ENCODE results near the gene RNU1-4.
"Not testable (repeated sequence)": the region's sequence is repeated elsewhere in the genome, so short reads cannot be mapped to it uniquely, and the experiment has no call there.

The RNU1-4 gene

DNA sequence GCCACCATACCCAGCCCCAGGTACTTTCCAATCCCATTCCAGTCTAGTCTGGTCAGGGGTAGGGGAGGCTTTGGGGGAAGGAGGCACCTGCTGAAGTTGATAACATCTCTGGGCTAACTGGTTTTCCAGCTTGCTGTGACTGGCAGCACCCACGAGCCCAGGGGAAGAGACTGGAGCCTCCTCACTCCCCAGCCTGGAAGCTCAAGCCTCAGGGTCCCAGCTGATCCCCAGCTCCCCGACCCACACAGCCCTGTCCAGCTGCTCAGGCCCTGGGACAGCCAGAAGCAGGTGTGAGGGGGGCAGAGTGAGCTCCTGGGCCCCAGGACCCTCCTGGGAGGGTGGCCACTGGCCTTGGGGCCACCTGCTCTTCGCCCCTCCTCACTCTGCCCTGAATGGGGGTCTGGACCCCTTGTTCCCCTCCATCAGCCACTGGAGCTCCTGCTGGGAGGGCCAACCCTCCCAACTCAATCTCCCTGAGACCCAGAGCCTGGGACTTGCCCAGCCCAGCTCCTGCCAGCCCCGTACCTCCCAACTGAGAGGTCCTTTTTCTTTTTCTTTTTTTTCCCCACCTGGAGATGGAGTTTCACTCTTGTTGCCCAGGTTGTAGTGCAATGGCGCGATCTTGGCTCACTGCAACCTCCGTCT, 23.5 kb upstream of the RNU1-4 start:
- peaks cover 18% of the 10 kb centered on the region for H3K27me3 ChIP-seq
- H3K4me3 ChIP-seq (ENCODE audit: low read depth in 1 of 2, low read length in 1 of 2), result no peak overlapping the region
- no peaks in the 10 kb centered on the region for H3K36me3 ChIP-seq
- TF ChIP-seq, protein P1, sequence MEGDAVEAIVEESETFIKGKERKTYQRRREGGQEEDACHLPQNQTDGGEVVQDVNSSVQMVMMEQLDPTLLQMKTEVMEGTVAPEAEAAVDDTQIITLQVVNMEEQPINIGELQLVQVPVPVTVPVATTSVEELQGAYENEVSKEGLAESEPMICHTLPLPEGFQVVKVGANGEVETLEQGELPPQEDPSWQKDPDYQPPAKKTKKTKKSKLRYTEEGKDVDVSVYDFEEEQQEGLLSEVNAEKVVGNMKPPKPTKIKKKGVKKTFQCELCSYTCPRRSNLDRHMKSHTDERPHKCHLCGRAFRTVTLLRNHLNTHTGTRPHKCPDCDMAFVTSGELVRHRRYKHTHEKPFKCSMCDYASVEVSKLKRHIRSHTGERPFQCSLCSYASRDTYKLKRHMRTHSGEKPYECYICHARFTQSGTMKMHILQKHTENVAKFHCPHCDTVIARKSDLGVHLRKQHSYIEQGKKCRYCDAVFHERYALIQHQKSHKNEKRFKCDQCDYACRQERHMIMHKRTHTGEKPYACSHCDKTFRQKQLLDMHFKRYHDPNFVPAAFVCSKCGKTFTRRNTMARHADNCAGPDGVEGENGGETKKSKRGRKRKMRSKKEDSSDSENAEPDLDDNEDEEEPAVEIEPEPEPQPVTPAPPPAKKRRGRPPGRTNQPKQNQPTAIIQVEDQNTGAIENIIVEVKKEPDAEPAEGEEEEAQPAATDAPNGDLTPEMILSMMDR (IDR thresholded peaks at IDR 0.05), result no peak
- no peaks in the 10 kb centered on the region for H3K9me3 ChIP-seq
- H3K27ac ChIP-seq, result no peak overlapping the region
- no peaks in the 10 kb centered on the region for H3K4me1 ChIP-seq (ENCODE audit: control insufficient read depth in 1 of 2, insufficient read depth in 1 of 2, low read depth in 1 of 2, low read length in 1 of 2)

DNA sequence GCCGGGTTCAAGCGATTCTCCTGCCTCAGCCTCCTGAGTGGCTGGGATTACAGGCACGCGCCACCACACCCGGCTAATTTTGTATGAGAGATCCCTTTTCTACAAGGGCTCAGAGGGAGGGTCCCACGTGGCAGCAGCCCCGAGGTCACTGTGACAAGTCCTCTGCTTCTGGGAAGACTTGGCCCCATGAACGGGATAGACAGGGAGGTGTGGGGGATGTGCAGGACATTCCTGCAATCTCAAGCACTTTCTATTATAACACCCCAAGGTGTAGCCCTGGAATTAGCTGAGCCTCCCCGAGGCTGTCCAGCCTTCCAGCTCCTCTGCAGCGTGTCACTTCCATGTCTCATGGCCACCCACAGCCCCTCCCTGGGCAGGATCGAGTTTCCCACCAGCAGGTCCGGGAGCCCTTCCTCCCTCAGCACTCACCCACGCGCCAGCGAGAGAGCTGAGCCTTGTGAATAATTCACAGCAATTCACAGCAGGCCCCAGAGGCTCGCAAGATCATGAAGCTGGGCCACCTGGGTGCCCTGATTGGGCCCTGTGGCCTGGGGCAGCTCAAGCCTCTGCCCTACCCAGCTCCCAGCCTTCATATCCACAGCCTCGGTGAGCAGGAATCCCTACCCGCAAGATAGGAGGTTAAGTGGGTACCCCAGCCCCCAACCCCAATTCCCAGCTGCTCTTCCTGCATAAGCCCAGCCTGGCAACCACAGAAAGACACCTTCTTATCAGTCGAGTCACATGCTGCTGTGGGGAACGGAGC, 22.8 kb upstream of the RNU1-4 start:
- Histone ChIP-seq H3K36me3 (no peaks in the 10 kb centered on the region), H3K27me3 (peaks cover 18% of the 10 kb centered on the region), H3K4me3 (ENCODE audit: low read depth in 1 of 2, low read length in 1 of 2) (no peak overlapping the region), H3K4me1 (ENCODE audit: control insufficient read depth in 1 of 2, insufficient read depth in 1 of 2, low read depth in 1 of 2, low read length in 1 of 2) (no peaks in the 10 kb centered on the region), H3K27ac (no peak overlapping the region), H3K9me3 (no peaks in the 10 kb centered on the region)
- TF ChIP-seq, protein P1 (IDR thresholded peaks at IDR 0.05), result no peak

DNA sequence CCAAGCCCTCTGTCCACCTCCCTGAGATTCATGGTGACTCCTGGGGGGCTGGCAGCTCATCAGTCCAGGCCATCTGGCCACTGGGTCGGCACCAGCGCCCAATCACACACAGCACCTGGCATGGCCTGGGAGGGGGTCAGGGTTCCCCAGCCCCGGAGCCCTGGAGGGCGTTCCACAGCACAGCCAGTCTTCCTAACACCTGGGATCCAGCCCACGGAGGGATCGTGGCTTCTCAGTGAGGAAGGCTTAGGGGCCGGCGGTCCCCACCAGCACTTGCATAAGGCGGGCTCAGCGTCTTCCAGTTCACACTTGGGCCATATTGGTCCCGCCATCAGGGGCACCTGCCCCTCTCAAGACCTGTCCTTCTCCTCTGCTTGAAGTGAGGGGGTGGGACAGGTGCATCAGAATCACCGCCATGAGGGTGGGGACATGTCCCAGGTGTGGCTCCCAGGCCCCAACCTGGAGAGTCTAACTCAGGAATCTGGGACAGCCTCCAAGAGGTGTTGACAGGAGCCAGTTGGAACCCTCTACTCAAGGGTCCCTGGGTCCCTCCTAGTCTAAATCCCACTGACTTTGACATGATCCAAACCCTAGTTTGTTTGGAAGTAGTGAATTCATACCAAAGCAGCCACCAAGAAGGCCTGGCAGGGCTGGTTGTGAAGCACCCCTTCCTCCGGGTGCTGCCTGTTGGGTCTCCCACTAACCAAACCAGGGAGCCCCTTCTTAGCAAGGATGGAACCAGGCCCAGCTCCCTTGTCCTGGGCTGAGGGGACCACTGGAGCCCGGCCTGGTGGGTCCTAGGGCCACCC, 22.0 kb upstream of the RNU1-4 start:
- not testable (repeated sequence) for H3K36me3 ChIP-seq

DNA sequence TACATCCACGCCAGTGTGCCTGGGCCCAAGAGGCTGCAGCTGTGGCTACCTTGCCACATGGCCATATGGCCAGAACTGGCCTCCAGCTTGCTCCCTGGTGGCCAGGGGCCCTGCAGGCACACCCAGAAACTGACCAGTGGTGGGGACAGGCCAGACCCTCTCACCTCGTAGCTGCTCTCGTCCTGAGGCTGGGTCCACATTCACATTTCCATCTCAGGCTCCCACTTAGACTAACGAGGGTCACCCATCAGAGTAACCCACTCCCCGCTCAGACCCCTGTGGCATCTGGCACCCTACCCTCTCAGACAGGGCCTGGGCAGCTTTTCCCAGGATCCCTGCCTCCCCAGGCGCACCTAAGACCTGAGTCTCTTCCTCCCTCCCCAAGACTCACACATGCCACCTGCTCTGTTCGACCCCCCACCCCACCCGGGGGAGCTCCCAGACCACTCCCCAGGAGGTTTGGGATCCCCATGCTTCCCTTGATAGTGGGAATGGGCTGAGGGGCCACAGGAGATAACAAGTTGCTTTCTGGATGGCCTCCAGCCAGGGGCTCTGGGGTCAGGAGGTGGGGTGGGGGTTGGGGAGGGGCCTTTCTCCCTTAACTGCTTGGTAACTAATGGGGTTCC, 21.3 kb upstream of the RNU1-4 start:
- no peak overlapping the region for H3K4me3 ChIP-seq (ENCODE audit: low read depth in 1 of 2, low read length in 1 of 2)
- no peak overlapping the region for H3K27ac ChIP-seq
- H3K27me3 ChIP-seq, result peaks cover 18% of the 10 kb centered on the region
- H3K9me3 ChIP-seq, result no peaks in the 10 kb centered on the region
- H3K4me1 ChIP-seq (ENCODE audit: control insufficient read depth in 1 of 2, insufficient read depth in 1 of 2, low read depth in 1 of 2, low read length in 1 of 2), result no peaks in the 10 kb centered on the region
- TF ChIP-seq, protein P1 (IDR thresholded peaks at IDR 0.05), result no peak
- H3K36me3 ChIP-seq, result no peaks in the 10 kb centered on the region

More for the DNA sequence above, 22.0 kb upstream of the RNU1-4 start:
- not testable (repeated sequence) for H3K4me1 ChIP-seq (ENCODE audit: control insufficient read depth in 1 of 2, insufficient read depth in 1 of 2, low read depth in 1 of 2, low read length in 1 of 2); H3K9me3 ChIP-seq; H3K4me3 ChIP-seq (ENCODE audit: low read depth in 1 of 2, low read length in 1 of 2); H3K27ac ChIP-seq
- peaks cover 18% of the 10 kb centered on the region for H3K27me3 ChIP-seq

DNA sequence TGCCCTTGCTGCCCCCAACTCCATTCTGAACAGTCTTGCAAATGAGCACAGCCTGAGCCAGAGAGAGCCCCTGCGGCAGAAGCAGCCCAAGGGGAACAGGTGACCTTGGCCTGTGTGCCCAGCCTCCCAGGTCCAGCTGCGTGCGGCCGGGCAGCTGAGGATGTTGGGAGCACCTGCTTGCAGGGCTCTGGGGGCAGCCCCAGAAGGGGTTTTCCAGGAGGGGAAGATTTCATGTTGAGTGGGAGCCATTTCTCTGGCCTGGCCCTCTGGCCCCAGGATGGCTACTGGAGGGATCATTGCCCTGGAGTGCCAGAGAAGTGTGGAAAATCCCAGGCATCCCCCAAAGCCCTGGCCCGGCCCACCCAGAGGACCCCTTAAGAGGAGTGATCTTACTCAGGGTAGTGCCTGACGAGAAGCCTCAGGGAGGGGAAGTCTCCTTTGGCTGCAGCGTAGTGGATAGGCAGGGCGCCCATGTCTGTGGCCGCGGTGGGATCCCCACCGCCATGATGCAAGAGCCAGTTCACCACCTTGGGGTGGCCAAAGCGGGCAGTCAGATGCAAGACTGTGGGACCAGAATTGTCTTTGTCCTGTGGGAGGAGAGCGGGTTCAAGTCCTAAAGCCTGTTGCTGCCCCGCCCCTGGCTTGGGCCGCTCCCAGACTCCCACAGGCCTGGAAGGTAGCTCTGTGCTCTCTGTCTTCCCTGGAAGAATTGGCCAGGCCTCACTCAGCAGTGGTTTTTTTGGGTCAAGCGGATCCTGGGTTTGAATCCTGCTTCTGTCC, 20.6 kb upstream of the RNU1-4 start:
- H3K4me1 ChIP-seq (ENCODE audit: control insufficient read depth in 1 of 2, insufficient read depth in 1 of 2, low read depth in 1 of 2, low read length in 1 of 2), result no peaks in the 10 kb centered on the region
- TF ChIP-seq, protein P1 (IDR thresholded peaks at IDR 0.05), result no peak
- H3K4me3 ChIP-seq (ENCODE audit: low read depth in 1 of 2, low read length in 1 of 2), result no peak overlapping the region
- peaks cover 19% of the 10 kb centered on the region for H3K27me3 ChIP-seq
- H3K36me3 ChIP-seq, result no peaks in the 10 kb centered on the region
- no peak overlapping the region for H3K27ac ChIP-seq
- no peaks in the 10 kb centered on the region for H3K9me3 ChIP-seq
